Left lung (tissue), 10 donors: Measurements from ENCODE around the gene GRID1. TPM values are rescaled to one million over a fixed set of nuclear protein-coding genes. Genes with fewer than 3 reads are reported as not detected.
"Not testable (repeated sequence)": the region's sequence is repeated elsewhere in the genome, so short reads cannot be mapped to it uniquely, and the experiment has no call there.

Experiments used
- ATAC-seq: fragments of 200-7000 bp; cut with Tn5 transposase; one replicate; pipeline ENCODE4 v1.9.1; 2020; ENCODE audit warnings: moderate library complexity
- DNase-seq, 4 donors: peaks; one replicate each; pipeline ENCODE4 v3.0.0-alpha.2; 2013 to 2020
- H3K27ac ChIP-seq, 2 donors: fragments of 200-600 bp; sonication (generic) in 1 of 2; one replicate each; pipeline versions ENCODE4 v1.5.0 to v1.8.0; 2020 to 2021
- H3K27me3 ChIP-seq, 2 donors: fragments of 200-600 bp; sonication (generic) in 1 of 2; one replicate each; pipeline versions ENCODE4 v1.5.0 to v1.8.0; 2020 to 2021
- H3K36me3 ChIP-seq, 2 donors: fragments of 200-600 bp; sonication (generic) in 1 of 2; one replicate each; pipeline versions ENCODE4 v1.5.0 to v1.8.0; 2020 to 2021
- H3K4me1 ChIP-seq, 2 donors: fragments of 200-600 bp; one replicate each; pipeline ENCODE4 v1.8.0; 2021
- H3K4me3 ChIP-seq, 2 donors: fragments of 200-600 bp; sonication (generic) in 1 of 2; one replicate each; pipeline versions ENCODE4 v1.5.0 to v1.8.0; 2020 to 2021; ENCODE audit warnings: mild to moderate bottlenecking in 1 of 2
- H3K9me3 ChIP-seq, 2 donors: fragments of 200-600 bp; sonication (generic) in 1 of 2; one replicate each; pipeline versions ENCODE4 v1.5.0 to v1.8.0; 2020 to 2021
- intact Hi-C, 2 donors: fragments of 100-400 bp; cut with DNase I; formaldehyde crosslinking; loops; one replicate each; pipeline versions ENCODE4 v1.11.2 to v1.14.2; 2022
- polyA plus RNA-seq, 6 donors: library from polyadenylated mRNA; unstranded; fragments of 120-200 nt; gene quantifications; one replicate each; pipeline ENCODE4 v1.2.1, GENCODE V29; 2013; ENCODE audit not compliant: insufficient read length in 6 of 6
- total RNA-seq, 2 donors: library from RNA; stranded (reverse); fragmentation: NEBNext Ultra II Directional; extraction: Animal tissue kit (Norgen Biotek cat#: 25700); gene quantifications; one replicate each; pipeline ENCODE4 v1.2.1, GENCODE V29; 2021
- TF ChIP-seq, protein P1 (sequence below), 2 donors: fragments of 200-600 bp; sonication (generic) in 1 of 2; IDR thresholded peaks; one replicate each; pipeline versions ENCODE4 v1.5.0 to v1.8.0; 2021; ENCODE audit warnings: antibody characterized with exemption in 2 of 2
- donor health status: DM: no; HTN: yes; CAD: no.
- donor health status: DM: no; HTN: no; CAD: no.

GRID1 gene
- total and polyA plus RNA-seq, 8 donors = 0.81 to 2.6 (median 1.2) TPM

DNA sequence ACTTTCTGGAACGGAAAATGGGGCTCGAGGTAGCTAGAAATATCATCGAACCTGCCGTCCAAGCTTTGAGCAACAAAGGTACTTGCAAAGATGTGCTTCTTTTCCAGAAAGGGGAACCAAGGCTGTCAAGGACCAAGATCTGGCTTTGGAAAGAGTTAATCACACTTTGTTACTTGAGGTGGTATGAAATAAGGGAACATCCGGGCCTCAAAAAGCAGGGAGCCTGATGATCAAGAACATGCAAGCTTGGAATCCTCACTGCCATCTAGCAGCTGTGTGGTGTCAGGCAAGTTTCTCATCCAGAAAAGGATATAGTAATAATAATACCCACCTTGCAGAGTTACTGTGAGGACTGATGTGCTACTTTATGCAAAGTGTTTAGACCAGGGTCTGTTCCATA, 329.5 kb downstream of the GRID1 start:
- no peak overlapping the region for H3K4me3 ChIP-seq
- no peaks in the 10 kb centered on the region for H3K9me3 ChIP-seq
- H3K27me3 ChIP-seq = no peaks in the 10 kb centered on the region
- H3K27ac ChIP-seq = no peak overlapping the region
- ATAC-seq (no peak), DNase-seq (no peak)
- intact Hi-C loops = no loop called here
- no peaks in the 10 kb centered on the region for H3K36me3 ChIP-seq
- H3K4me1 ChIP-seq = no peaks in the 10 kb centered on the region
- TF ChIP-seq, protein P1, sequence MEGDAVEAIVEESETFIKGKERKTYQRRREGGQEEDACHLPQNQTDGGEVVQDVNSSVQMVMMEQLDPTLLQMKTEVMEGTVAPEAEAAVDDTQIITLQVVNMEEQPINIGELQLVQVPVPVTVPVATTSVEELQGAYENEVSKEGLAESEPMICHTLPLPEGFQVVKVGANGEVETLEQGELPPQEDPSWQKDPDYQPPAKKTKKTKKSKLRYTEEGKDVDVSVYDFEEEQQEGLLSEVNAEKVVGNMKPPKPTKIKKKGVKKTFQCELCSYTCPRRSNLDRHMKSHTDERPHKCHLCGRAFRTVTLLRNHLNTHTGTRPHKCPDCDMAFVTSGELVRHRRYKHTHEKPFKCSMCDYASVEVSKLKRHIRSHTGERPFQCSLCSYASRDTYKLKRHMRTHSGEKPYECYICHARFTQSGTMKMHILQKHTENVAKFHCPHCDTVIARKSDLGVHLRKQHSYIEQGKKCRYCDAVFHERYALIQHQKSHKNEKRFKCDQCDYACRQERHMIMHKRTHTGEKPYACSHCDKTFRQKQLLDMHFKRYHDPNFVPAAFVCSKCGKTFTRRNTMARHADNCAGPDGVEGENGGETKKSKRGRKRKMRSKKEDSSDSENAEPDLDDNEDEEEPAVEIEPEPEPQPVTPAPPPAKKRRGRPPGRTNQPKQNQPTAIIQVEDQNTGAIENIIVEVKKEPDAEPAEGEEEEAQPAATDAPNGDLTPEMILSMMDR (IDR thresholded peaks at IDR 0.05) = no peak

GRCh38 chr10:86036544-86036831, 330.1 kb downstream of the GRID1 start:
- H3K27ac ChIP-seq = no peak overlapping the region
- intact Hi-C loops = no loop called here
- no peak overlapping the region for H3K4me3 ChIP-seq
- TF ChIP-seq, protein P1 (IDR thresholded peaks at IDR 0.05) = no peak
- H3K27me3 ChIP-seq = no peaks in the 10 kb centered on the region
- ATAC-seq (no peak), DNase-seq (no peak)
- H3K9me3 ChIP-seq = no peaks in the 10 kb centered on the region
- H3K36me3 ChIP-seq = no peaks in the 10 kb centered on the region
- no peaks in the 10 kb centered on the region for H3K4me1 ChIP-seq

- H3K4me3 ChIP-seq = no peak overlapping the region
- no peaks in the 10 kb centered on the region for H3K9me3 ChIP-seq
- no peaks in the 10 kb centered on the region for H3K4me1 ChIP-seq
- no peaks in the 10 kb centered on the region for H3K27me3 ChIP-seq
- no peaks in the 10 kb centered on the region for H3K36me3 ChIP-seq
- TF ChIP-seq, protein P1 (IDR thresholded peaks at IDR 0.05) = no peak
- ATAC-seq = no peak
- intact Hi-C loops = no loop called here
- H3K27ac ChIP-seq = no peak overlapping the region
- DNase-seq = no peak
Measured at GRCh38 chr10:86035791-86036543, 330.6 kb downstream of the GRID1 start.

GRCh38 chr10:86034710-86035109, 331.9 kb downstream of the GRID1 start:
- intact Hi-C loops = no loop called here
- H3K4me1 ChIP-seq = no peaks in the 10 kb centered on the region
- no peak overlapping the region for H3K27ac ChIP-seq
- no peaks in the 10 kb centered on the region for H3K36me3 ChIP-seq
- ATAC-seq (no peak), DNase-seq (no peak)
- no peaks in the 10 kb centered on the region for H3K27me3 ChIP-seq
- TF ChIP-seq, protein P1 (IDR thresholded peaks at IDR 0.05) = no peak
- no peaks in the 10 kb centered on the region for H3K9me3 ChIP-seq
- H3K4me3 ChIP-seq = no peak overlapping the region

DNA sequence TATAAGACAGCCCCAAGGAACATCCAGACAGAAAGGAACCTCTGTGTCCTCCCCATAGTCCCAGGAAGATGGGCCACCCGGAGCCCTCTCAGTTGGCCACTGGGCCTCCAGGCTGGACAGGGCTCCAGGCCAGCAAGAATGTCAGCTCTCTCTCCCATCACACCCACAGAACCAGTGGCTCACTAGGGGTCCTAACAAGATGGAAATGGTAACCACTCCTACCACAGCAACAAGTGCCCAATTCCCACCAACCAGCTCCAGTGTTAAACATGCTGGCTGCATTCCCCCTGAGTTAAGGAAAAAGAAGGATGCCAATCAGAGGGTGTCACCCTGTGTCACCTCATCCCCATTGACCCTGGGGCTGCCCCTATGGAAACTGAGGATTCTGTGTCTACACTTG, 333.0 kb downstream of the GRID1 start:
- H3K27ac ChIP-seq = no peak overlapping the region

GRCh38 chr10:86032087-86032486, 334.5 kb downstream of the GRID1 start:
- H3K36me3 ChIP-seq, H3K27ac ChIP-seq, H3K9me3 ChIP-seq, intact Hi-C loops, H3K4me3 ChIP-seq, ATAC-seq, H3K27me3 ChIP-seq, H3K4me1 ChIP-seq, DNase-seq: not testable (repeated sequence)

More for the DNA sequence above, 333.0 kb downstream of the GRID1 start:
- DNase-seq (no peak), ATAC-seq (no peak)
- Histone ChIP-seq H3K36me3 (no peaks in the 10 kb centered on the region), H3K4me1 (no peaks in the 10 kb centered on the region), H3K27me3 (no peaks in the 10 kb centered on the region), H3K4me3 (no peak overlapping the region), H3K9me3 (no peaks in the 10 kb centered on the region)
- intact Hi-C loops = no loop called here
- TF ChIP-seq, protein P1 (IDR thresholded peaks at IDR 0.05) = no peak
